GM19023 (cell line): ENCODE data around the gene RPS15.

ENCODE experiments used
- ATAC-seq: cut with Tn5 transposase; IDR thresholded peaks from one replicate; pipeline ENCODE4 v1.9.1; 2021; ENCODE audit warnings: mild to moderate bottlenecking, moderate library complexity; ENCODE audit not compliant: unreplicated experiment

The RPS15 gene

GRCh38 chr19:1450735-1451731, 12.8 kb downstream of the RPS15 start:
- ATAC-seq: no peak

GRCh38 chr19:1451916-1452801, 14.0 kb downstream of the RPS15 start:
- ATAC-seq: no peak

DNA sequence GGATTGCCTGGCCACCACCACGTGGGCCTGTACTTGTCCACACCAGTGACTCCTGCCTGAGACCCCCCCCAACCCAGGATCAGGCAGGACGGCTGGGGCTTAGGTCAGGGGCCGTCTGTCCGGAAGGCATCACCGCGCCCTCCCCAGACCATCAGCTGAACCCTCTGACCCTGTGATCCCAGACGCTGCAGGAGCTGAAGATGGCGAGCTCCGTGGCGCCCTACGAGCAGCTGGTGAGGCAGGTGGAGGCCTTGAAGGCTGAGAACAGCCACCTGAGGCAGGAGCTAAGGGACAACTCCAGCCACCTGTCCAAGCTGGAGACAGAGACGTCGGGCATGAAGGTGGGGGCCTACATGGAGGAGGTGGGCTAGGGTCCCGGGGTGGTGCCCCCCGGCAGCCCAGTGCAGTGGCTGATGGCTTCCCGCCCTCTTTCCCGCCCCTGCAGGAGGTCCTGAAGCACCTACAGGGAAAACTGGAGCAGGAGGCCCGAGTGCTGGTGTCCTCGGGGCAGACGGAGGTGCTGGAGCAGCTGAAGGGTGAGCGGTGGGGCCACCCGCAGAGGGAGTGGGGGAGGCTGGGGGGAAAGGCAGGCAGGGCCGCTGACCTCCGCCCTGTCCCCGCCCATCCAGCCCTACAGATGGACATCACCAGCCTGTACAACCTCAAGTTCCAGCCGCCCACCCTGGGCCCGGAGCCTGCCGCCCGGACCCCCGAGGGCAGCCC, 14.8 kb downstream of the RPS15 start:
- no peak for ATAC-seq

- ATAC-seq: no peak
Observed at GRCh38 chr19:1453525-1454364, 15.5 kb downstream of the RPS15 start.

DNA sequence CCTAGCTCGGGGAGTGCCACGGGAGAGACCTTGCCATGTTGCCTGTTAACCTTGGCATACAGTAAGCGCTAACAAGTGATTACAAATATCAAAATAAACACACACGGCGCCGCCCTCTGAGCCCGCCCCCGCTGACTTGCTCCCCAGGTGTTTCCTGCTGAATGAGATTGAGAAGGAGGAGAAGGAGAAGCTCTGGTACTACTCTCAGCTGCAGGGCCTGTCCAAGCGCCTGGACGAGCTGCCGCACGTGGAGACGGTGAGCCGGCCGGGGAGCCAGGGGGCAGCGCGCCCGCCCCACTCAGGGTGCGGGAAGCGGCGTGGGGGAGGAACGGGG, 16.8 kb downstream of the RPS15 start:
- no peak for ATAC-seq

DNA sequence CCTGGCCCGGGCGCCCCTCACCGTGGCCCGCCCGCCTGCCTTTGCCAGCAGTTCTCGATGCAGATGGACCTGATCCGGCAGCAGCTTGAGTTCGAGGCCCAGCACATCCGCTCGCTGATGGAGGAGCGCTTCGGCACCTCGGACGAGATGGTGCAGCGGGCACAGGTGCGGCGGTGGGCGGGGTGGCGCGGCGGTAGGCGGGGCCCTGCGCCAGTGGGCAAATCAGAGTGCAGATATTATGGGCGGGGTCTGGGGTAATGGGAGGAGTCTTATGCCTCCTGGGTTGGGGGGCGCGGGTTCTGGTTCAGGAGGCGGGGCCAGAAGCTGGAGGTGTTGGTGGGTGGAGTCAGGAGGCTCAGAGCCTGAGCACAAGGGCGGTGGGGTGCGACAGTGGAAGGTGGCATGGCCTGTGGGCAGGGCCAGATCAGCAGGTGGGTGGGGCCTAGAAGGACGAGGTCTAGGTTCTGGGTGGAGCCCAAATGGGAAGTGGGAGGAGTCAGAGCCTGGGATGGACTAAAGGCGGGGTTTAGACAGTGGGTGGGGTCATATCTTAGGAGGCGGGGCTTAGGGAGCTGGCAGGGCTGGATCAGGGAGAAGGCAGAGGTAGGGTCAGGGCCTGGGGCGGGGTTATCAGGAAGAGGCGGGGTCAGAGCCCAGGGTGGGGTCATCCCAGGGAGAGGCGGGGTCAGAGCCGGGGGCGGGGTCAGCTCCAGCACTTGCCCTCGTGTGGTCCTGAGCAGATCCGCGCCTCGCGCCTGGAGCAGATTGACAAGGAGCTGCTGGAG, 17.3 kb downstream of the RPS15 start:
- no peak for ATAC-seq

- no peak for ATAC-seq
Observed at GRCh38 chr19:1456121-1456900, 18.1 kb downstream of the RPS15 start.

GRCh38 chr19:1457031-1457739, 19.0 kb downstream of the RPS15 start:
- no peak for ATAC-seq

GRCh38 chr19:1457892-1458291, 19.7 kb downstream of the RPS15 start:
- no peak for ATAC-seq

- no peak for ATAC-seq
Observed at GRCh38 chr19:1459479-1459878, 21.3 kb downstream of the RPS15 start.

GRCh38 chr19:1460033-1460995, 22.1 kb downstream of the RPS15 start:
- ATAC-seq: no peak

GRCh38 chr19:1461862-1462261, 23.7 kb downstream of the RPS15 start:
- ATAC-seq: no peak

DNA sequence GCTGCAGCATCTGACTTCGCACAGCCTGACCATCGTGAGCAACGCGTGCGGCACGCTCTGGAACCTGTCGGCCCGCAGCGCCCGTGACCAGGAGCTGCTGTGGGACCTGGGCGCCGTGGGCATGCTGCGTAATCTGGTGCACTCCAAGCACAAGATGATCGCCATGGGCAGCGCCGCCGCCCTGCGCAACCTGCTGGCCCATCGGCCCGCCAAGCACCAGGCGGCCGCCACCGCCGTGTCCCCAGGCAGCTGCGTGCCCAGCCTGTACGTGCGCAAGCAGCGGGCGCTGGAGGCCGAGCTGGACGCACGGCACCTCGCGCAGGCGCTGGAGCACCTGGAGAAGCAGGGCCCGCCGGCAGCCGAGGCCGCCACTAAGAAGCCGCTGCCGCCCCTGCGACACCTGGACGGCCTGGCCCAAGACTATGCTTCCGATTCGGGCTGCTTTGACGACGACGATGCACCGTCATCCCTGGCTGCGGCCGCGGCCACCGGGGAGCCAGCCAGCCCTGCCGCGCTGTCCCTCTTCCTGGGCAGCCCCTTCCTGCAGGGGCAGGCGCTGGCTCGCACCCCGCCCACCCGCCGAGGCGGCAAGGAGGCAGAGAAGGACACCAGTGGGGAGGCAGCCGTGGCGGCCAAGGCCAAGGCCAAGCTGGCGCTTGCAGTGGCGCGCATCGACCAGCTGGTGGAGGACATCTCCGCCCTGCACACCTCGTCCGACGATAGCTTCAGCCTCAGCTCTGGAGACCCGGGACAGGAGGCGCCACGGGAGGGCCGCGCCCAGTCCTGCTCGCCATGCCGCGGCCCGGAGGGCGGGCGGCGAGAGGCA, 27.2 kb downstream of the RPS15 start:
- ATAC-seq: no peak

DNA sequence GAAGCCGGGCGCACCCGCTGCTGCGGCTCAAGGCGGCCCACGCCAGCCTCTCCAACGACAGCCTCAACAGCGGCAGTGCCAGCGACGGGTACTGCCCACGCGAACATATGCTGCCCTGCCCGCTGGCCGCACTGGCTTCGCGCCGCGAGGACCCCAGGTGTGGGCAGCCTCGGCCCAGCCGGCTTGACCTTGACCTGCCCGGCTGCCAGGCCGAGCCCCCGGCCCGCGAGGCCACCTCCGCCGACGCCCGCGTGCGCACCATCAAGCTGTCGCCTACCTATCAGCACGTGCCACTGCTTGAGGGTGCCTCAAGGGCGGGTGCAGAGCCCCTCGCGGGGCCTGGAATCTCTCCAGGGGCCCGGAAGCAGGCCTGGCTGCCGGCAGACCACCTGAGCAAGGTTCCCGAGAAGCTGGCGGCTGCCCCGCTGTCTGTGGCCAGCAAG, 27.8 kb downstream of the RPS15 start:
- no peak for ATAC-seq

DNA sequence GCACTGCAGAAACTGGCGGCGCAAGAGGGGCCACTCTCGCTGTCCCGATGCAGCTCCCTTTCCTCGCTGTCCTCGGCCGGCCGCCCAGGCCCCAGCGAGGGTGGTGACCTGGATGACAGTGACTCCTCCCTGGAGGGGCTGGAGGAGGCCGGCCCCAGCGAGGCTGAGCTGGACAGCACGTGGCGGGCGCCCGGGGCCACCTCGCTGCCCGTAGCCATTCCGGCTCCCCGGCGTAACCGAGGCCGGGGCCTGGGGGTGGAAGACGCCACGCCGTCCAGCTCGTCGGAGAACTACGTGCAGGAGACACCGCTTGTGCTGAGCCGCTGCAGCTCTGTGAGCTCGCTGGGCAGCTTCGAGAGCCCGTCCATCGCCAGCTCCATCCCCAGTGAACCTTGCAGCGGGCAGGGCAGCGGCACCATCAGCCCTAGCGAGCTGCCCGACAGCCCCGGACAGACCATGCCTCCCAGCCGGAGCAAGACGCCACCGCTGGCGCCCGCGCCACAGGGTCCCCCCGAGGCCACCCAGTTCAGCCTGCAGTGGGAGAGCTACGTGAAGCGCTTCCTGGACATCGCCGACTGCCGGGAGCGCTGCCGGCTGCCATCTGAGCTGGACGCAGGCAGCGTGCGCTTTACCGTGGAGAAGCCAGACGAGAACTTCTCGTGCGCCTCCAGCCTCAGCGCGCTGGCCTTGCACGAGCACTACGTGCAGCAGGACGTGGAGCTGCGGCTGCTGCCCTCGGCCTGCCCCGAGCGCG, 28.4 kb downstream of the RPS15 start:
- no peak for ATAC-seq

DNA sequence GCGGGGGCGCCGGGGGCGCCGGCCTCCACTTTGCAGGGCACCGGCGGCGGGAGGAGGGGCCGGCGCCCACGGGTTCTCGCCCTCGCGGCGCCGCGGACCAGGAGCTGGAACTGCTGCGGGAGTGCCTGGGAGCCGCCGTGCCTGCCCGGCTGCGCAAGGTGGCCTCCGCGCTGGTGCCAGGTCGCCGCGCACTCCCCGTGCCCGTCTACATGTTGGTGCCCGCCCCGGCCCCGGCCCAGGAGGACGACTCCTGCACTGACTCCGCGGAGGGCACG, 29.0 kb downstream of the RPS15 start:
- no peak for ATAC-seq
